GM06990 (cell line): ENCODE results near the gene NAXE.

Experiments used
- DNase-seq: peaks from one replicate; pipeline ENCODE4 v3.0.0-alpha.2; 2011; ENCODE audit not compliant: insufficient read length; ENCODE audit errors: extremely low read depth
- H3K27me3 ChIP-seq: replicated peaks from 2 replicates; pipeline ENCODE4 v1.6.0; 2011; ENCODE audit warnings: low read length; ENCODE audit not compliant: control insufficient read depth, insufficient read depth
- H3K36me3 ChIP-seq: 2 replicates; pipeline ENCODE4 v1.5.1; 2011; ENCODE audit warnings: low read length; ENCODE audit not compliant: control insufficient read depth, insufficient read depth
- H3K4me3 ChIP-seq: replicated peaks from 2 replicates; pipeline ENCODE4 v1.5.1; 2011; ENCODE audit warnings: low read depth, mild to moderate bottlenecking, control low read depth, low read length
- CTCF ChIP-seq: IDR thresholded peaks from 2 replicates; pipeline ENCODE4 v1.5.1; 2011; ENCODE audit warnings: low read length, control low read depth, mild to moderate bottlenecking, inconsistent platforms; ENCODE audit not compliant: insufficient read depth, poor library complexity, severe bottlenecking

Gene NAXE

GRCh38 chr1:156571261-156571852 is 20.2 kb upstream of the NAXE start:
- peak overlapping the region; percentile 74 for H3K4me3 ChIP-seq
- H3K27me3 ChIP-seq, result no peaks in the 10 kb centered on the region; the same call in 1 of the 2 replicates
- H3K36me3 ChIP-seq, result no peaks in the 10 kb centered on the region; the same call in 1 of the 2 replicates
- DNase-seq, result no peak
- TF ChIP-seq CTCF, result no peak

DNA sequence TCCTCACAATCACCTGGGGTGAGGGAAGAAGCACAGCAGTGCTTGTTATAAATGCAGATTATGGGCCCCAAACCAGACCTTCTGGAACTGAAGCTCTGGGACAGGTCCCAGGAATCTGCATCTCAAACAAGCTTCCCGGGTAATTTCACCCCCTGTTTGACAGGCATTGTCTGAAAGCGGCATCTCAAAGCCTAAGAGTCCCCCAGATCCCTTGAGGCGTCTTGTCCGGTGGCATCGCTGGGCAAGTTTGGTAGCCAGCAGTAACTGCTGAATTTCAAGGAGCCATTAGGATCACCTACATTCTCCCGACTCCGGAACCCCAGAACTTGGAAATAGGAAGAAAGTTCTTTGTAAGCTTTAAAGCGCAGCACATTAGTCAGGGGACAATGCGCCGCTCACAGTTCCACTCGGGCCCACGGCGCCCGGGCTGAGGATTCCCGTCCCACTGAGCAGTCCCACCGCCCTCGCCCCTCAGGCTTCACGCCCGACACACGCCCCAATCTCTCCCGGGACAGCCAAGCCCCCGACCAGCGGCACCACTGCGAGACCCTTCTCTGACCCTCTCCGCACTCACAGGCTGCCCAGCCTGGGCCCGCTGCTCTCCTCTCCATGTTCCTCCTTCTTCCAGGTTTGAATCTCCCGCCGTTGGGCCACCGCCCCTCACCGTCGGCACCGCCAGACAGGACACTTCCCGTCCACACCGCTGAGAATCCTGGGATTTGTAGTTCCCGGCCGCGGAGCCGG is 19.5 kb upstream of the NAXE start, which contains the start of gene IQGAP3:
Gene IQGAP3, minus strand, starts transcription at position 647 of the 744 bp plus-strand sequence. Its CDS starts 36 bp downstream, at position 611.
- Histone ChIP-seq H3K36me3 (no peaks in the 10 kb centered on the region), H3K27me3 (no peaks in the 10 kb centered on the region; the same call in 1 of the 2 replicates), H3K4me3 (peak within 1 kb of the TSS; percentile 74)
- DNase-seq, result peak; percentile 75
- no peak for TF ChIP-seq CTCF

DNA sequence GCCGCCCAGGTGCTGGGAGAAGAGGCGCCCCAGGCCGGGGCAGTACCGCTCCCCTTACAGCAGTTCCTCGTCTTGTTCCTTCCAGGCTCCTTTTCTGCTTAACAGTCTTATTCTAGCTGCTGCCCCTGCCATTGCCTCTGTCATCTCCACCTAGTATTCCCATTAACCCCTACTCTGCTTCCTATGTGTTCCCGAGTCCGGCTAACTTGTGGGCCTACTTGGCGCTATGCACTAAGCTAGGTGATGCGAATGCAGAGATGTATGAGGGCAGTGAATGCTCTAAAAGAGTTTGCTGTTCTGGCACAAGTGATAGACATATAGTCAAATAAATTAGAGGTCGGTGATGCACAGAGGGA is 18.9 kb upstream of the NAXE start:
- TF ChIP-seq CTCF, result no peak
- Histone ChIP-seq H3K27me3 (no peaks in the 10 kb centered on the region; the same call in 1 of the 2 replicates), H3K36me3 (no peaks in the 10 kb centered on the region), H3K4me3 (peak overlapping the region; percentile 74)
- DNase-seq, result no peak

- H3K27me3 ChIP-seq, result no peaks in the 10 kb centered on the region; the same call in 1 of the 2 replicates
- H3K4me3 ChIP-seq, result no peak overlapping the region
- no peak for TF ChIP-seq CTCF
- no peak for DNase-seq
- H3K36me3 ChIP-seq, result no peaks in the 10 kb centered on the region
Observed at GRCh38 chr1:156574039-156574633, 17.4 kb upstream of the NAXE start.

- no peaks in the 10 kb centered on the region; the same call in 1 of the 2 replicates for H3K27me3 ChIP-seq
- no peak for TF ChIP-seq CTCF
- H3K36me3 ChIP-seq, result no peaks in the 10 kb centered on the region
- no peak for DNase-seq
- H3K4me3 ChIP-seq, result no peak overlapping the region
Observed at GRCh38 chr1:156577550-156577949, 14.0 kb upstream of the NAXE start.
